GM11168 (cell line): ENCODE results near the gene GAS6.

Experiments used
- in situ Hi-C: fragments of 300-500 bp; cut with MboI; formaldehyde crosslinking; loops from one replicate; pipeline ENCODE4 v1.12.0; 2022; ENCODE audit warnings: low sequenced_read_pairs; ENCODE audit not compliant: unreplicated experiment

GAS6 gene

GRCh38 chr13:113783200-113783881 lies 80.5 kb downstream of the GAS6 start:
- in situ Hi-C loops: no loop called here

- in situ Hi-C loops: no loop called here
These were observed 81.4 kb downstream of the GAS6 start for GRCh38 chr13:113782472-113782871.

GRCh38 chr13:113781571-113781970 lies 82.3 kb downstream of the GAS6 start:
- in situ Hi-C loops: no loop called here

GRCh38 chr13:113777311-113778260 lies 86.3 kb downstream of the GAS6 start:
- in situ Hi-C loops: no loop called here

GRCh38 chr13:113776231-113777125 lies 87.4 kb downstream of the GAS6 start:
- in situ Hi-C loops: no loop called here

- in situ Hi-C loops: no loop called here
These were observed 88.3 kb downstream of the GAS6 start for GRCh38 chr13:113775451-113776145.

GRCh38 chr13:113774177-113775107 lies 89.4 kb downstream of the GAS6 start:
- in situ Hi-C loops: no loop called here

DNA sequence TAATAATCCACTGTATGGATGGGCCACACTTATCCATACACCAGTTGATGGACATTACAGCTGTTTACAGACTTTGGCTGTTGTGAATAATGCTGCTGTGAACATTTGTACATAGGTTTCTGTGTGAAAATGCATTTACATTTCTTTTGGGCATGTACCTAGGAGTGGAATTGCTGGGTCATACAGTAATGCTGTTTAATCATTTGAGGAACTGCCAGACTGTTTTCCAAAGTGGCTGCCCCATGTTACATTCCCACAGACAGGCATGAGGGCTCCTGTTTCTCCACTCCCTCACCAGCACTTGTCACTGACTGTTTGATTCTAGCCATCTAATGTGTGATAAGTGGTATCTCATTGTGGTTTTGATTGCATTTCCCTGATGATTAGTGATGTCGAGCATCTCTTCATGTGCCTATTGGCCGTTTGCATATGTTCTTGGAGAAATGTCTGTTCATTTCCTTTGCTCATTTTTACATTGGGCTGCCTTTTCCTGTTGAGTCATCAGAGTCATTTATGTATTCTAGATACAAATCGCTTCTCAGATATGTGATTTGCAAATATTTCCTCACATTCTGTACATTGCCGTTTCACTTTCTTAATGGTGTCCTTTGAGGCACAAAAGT lies 92.1 kb downstream of the GAS6 start:
- in situ Hi-C loops: no loop called here

- in situ Hi-C loops: no loop called here
These were observed 92.9 kb downstream of the GAS6 start for GRCh38 chr13:113770937-113771336.
